Mesenteric fat pad (tissue), 1 donor: Measurements from ENCODE around the gene KLF15. TPM values are rescaled to one million over a fixed set of nuclear protein-coding genes. Genes with fewer than 3 reads are reported as not detected.

ENCODE experiments used
- DNase-seq: peaks from one replicate; pipeline ENCODE4 v3.0.0-alpha.2; 2020; ENCODE audit warnings: low spot score
- total RNA-seq: library from RNA; stranded (reverse); fragmentation: NEBNext Ultra II Directional; extraction: Animal tissue kit (Norgen Biotek cat#: 25700); gene quantifications from one replicate; pipeline ENCODE4 v1.2.1, GENCODE V29; 2021
- donor health status: DM: yes; HTN: yes; CAD: no.

The KLF15 gene
- total RNA-seq, 1 donor from 2014 or later, result 53.8 TPM

DNA sequence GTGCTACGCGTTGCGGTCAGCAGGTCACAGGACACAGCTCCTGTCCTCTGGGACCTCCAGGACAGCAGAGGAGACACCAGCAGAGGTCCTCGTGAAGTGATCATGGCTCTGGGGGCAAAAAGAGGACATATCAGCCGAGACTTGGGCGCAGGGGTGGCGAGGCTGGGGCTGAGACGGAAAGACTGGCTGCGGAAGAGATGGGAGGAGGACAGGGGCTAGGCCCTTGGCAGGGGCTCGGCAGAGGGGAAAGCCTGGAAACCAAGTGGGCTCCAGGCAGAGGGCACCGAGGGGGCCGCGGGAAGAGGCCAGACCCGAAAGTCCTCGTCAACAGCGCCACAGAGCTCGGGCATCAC is 32.6 kb upstream of the KLF15 start:
- DNase-seq, result peak; percentile 82

- peak; percentile 97 for DNase-seq
Measured at GRCh38 chr3:126389112-126389793, 32.0 kb upstream of the KLF15 start.

GRCh38 chr3:126381966-126382365 is 24.8 kb upstream of the KLF15 start:
- DNase-seq, result no peak

- peak; percentile 59 for DNase-seq
Measured at GRCh38 chr3:126380011-126380768, 23.0 kb upstream of the KLF15 start.

DNA sequence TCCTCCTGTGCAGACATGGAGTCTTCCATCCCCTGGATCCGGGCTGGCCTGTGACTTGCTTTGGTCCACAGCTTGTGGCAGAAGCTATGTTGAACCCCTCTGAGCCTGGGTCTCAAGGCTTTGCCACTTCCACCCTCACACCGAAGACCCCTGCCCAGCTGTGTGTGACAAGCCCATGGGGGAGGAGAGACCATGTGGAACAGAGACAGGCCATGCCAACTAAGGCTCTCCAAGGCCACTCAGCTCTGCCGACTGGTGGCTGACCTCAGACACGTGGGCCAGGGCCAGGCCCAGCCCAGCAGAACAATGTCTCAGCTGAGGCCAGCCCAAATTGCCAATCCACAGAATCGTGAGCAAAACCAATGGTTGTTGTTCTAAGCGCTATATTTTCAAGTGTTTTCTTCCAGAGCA is 21.1 kb upstream of the KLF15 start:
- DNase-seq, result peak; percentile 55

DNA sequence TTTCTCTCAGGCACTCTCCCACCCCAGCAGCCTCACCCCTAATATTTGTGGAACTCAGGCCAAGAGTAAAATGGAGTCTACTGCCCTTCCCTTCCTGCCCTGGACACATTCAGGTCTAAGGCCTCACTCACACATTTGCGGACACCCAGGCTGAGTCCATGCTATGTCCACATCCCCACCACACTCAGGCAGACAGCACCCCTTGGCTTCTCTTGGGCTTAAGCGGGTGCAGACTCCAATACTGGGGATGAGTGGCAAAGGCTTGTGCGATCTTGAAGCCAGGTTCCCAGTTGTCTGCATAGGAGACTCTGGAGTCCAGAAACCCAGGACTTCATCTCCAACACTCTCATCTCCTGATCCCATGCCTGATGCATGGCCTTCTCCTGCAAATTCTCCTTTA is 20.0 kb upstream of the KLF15 start:
- peak; percentile 51 for DNase-seq

DNA sequence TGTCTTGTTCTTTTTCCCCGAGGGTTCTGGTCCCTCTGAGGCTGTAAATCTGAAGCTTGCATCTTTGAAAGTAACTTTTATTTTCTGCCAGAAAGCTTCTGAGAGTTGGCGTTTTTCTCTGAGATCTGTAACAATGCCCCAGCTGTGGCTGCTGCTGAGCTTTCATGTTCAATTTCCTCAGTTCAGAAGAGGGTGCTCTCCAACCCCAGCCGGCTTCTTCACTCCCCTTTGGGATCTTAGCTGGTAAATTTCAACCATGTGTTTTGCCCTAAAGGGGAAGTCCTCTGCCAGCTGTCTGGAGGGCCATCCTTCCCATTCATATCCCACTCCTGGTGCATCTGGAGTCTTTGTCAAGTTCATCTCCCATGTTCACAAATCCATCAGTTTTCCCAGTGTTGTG is 19.2 kb upstream of the KLF15 start:
- no peak for DNase-seq

DNA sequence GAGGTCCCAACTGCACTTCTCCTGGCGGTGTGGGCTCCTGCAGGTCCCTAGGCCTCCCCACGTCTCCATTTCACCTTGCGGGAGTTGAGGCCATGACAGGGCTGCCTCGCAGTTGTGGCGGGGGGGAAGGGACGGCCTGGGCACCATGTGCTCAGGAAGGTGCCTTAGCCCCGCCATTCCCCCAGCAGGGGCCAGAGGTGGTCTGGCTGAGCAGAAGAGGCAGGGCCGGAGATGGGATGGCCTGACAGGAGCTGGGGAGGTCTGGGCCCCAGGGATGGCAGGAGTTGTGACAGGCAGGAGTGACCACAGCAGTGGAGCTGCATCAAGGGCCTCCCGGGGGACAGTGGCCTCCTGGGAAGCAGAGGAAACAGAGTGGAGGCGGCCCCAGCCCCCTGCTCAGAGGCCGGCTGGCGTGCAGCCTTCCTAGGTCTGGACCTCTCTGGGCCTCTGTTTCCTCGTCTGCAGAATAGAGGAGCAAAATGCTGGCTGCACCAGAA is 18.7 kb upstream of the KLF15 start:
- DNase-seq, result peak; percentile 73

GRCh38 chr3:126373682-126374601 is 16.7 kb upstream of the KLF15 start:
- no peak for DNase-seq

GRCh38 chr3:126373146-126373613 is 16.0 kb upstream of the KLF15 start:
- DNase-seq, result no peak

DNA sequence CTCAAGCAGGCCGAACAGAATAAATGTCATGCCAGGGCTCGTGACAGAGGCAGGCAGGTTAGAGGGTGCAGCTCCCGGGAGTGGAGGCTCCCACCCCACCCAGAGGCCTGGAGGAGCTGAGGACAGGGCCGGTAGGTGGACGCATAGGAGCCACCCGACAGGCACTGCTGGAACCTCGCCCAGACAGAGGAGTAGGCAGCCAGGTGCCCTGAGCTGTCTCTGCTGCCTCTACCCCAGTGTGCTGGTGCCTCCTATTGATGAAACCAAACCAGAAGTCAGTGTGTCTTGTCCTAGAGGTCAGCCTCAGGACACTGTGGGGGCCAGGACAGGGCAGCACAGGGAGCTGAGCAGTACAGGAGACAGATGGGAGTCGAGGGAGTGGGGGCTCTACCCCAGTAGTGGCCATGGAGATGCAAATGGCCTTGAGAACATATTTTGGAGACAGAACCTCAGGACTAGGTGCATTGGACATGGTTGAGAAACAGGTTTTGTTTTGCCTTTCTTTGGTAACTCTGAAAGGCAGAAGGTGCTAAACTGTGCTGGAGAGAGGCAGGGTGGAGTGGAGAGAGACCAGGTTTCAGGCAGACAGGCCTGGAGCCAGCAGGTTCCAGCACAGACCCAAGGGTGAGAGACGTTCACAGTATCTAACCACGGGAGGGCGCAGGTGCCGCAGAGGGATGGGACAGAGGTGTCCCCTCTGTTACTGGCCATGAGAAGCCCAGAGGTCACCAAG is 15.4 kb upstream of the KLF15 start:
- no peak for DNase-seq

DNA sequence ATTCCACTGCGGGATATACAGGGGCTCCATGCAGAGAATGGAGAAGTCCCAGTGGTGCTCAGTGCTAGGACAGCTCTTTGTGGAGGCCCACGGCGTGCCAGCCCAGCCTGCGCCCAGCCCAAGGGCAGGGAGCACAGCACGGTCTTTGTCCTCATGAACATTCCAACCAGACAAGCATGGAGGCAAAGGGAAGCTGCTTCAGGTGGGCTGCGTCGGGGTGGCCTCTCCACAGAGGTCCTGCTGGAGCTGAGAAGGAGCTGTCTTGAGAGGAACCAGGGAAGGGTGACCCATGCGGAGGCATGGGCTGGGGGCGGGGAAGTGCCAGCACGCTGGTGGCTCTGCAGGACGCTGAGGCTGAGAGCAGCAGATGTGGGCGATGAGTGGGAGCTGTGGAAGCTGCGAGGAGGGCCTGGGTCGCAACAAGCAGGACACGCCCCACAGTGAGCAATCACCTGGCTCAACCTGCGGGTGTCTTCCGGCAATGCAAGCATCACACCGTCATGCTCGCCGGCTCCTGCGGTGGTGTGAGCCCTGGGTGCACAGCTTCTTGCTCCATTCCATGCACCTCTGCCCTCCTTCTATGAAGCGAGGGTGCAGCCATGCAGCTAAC is 14.0 kb upstream of the KLF15 start:
- no peak for DNase-seq

DNA sequence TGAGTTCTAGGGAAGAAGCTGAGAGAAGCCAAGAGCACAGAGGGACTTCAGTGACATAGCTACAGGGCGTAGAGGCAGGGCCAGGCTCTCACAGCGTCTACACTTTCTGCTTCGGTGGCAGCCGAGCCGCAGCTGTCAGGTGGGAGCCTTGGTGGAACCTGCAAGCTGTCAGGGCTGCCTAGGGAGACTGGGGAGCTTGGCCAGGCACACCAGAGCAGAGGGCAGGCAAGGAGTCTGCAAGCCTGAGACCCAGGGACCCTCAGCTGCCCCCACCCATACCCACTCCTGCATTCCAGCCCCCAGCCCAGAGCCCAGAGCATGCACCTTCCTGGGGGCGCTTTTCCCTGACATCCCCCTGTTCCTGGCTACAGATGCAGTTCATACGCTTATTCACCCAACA is 13.4 kb upstream of the KLF15 start:
- DNase-seq, result no peak

GRCh38 chr3:126370055-126370454 is 12.8 kb upstream of the KLF15 start:
- no peak for DNase-seq

DNA sequence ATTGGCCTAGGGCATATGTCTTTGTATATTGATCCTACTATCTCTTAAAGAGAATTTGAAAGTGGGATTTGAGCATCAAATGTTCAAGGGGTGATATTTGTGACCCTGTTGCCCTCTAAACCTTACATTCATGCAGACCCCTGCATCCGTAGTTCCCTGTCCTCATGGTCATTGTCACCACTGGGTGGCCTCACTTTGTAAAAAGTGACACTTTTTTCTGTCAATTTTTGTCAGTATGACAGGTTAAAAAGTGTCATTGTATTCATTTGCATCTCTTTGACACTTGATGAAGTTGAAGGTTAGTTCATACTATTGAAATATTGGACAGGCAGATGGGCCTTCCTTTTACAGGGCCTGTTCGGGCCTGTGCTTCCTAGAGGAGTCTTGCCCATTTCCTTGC is 12.3 kb upstream of the KLF15 start:
- no peak for DNase-seq

DNA sequence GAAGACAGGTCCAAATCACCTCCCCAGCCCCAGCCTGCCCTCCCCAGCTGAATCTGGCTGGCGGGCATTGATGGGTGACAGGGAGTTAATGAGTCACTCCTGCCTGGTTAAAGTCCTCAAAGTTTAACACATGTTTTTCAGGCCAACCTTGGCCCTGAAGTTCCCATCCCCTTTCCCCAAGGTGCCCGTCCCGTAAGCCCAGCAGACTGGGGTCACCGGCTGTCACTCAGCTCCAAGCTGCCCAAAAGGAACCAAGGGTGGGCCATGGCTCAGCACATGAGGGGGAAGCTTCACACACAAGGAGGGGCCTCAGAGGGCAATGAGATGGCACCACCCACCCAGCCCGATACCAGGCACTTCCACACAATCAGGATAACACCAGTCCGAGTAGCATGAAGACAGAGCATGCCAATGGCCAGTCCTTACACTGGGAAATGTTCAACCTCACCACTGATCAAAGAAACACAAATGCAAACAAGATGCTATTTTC is 10.2 kb upstream of the KLF15 start:
- no peak for DNase-seq

GRCh38 chr3:126365351-126366277 is 8.4 kb upstream of the KLF15 start:
- DNase-seq, result no peak

DNA sequence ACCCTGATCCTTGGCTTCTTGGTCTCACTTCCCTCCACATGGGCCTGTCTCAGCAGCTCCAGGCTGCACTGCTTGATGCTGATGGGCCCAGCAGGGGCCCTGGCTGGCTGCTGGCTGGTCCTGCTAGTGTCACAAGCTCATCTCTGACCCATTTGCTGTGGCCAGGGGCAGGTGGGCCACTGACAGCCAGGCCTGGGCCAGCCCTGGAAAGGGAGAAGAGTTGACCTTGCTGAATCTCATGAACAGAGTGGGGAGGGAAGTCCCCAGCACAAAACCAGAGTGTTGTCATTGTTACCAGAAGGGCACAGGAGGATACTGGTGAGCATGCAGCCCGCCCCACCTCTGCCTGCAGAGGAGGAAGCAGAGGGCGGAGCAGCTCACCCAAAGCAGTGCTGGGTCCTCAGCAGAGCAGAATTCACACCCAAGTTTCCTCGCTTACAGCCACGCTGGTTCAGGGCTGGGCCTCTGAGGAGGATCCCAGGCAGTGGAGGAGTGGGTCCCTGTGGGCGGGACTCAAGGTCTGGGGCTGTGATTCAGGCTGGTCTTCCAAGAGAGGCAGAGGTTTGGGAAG is 7.6 kb upstream of the KLF15 start:
- DNase-seq, result no peak
